Measurements from ENCODE around the gene RGS8. TPM values are rescaled to one million over a fixed set of nuclear protein-coding genes. Genes with fewer than 3 reads are reported as not detected.

The RGS8 gene
- total RNA-seq, 1 donor = not detected

DNA sequence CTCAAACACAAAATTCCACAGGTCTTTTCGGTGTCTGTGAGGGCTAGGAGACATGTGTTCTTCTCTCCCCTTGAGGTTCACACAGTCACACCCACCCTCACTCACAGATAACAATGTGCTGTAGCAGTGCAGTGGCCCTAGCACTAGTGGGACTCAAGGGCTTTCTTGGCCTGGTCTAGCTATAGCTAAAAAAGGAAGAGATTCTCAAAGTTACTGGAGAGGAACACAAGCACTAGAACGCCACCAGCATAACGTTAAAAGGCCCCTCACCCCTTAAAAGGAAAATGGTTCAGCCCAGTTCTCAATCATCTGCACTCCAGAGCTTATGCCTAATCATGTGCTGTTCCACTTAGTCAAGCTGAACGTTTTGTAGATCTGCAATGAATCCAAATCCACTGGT, 39.5 kb downstream of the RGS8 start:
- H3K4me3 ChIP-seq (ENCODE audit: low read depth, low read length) = no peak overlapping the region
- TF ChIP-seq, protein P1, sequence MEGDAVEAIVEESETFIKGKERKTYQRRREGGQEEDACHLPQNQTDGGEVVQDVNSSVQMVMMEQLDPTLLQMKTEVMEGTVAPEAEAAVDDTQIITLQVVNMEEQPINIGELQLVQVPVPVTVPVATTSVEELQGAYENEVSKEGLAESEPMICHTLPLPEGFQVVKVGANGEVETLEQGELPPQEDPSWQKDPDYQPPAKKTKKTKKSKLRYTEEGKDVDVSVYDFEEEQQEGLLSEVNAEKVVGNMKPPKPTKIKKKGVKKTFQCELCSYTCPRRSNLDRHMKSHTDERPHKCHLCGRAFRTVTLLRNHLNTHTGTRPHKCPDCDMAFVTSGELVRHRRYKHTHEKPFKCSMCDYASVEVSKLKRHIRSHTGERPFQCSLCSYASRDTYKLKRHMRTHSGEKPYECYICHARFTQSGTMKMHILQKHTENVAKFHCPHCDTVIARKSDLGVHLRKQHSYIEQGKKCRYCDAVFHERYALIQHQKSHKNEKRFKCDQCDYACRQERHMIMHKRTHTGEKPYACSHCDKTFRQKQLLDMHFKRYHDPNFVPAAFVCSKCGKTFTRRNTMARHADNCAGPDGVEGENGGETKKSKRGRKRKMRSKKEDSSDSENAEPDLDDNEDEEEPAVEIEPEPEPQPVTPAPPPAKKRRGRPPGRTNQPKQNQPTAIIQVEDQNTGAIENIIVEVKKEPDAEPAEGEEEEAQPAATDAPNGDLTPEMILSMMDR (IDR thresholded peaks at IDR 0.05; ENCODE audit: insufficient read depth, low read length) = no peak
- no peak for DNase-seq (ENCODE audit: low read depth)

DNA sequence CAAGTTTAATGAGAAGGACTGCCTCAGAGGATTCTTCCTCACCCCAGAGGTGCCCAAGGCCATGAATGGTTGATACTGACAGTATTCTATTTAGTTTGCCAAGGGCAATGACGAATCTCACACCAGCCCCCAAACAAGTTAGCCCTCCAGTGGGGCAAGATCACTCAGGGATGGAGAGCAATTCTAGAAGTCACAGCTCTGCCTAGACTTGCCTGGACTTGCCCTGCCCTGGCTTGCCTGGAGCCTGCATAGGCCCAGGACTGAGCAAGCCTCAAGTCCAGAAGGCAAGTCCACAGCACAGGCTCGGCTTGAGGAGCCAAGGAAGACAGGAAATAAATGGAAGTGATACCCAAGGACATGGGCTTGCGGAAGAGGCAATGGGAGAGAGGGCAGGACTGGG, 40.7 kb downstream of the RGS8 start:
- no peak for DNase-seq (ENCODE audit: low read depth)
- TF ChIP-seq, protein P1 (IDR thresholded peaks at IDR 0.05; ENCODE audit: insufficient read depth, low read length) = no peak
- no peak overlapping the region for H3K4me3 ChIP-seq (ENCODE audit: low read depth, low read length)

DNA sequence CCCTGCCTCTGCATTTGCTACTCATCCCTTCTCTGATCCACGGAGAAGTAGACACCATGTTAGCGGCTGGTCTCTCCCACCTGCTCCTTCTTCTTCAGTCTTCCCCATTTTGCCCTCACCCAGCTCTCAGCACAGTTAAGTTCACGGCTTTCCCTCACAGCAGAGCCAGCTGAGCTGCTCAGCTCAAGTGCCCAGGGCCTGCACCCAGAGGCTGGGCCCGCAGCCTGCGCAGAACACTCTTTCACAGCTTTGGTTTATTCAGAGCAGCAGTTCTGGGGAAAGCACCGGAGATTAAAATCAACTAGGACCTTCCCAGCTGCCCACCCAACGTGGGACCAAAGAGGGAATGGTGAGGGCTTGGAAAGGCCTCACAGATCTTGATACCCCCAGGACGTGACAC, 41.9 kb downstream of the RGS8 start:
- TF ChIP-seq, protein P1 (IDR thresholded peaks at IDR 0.05; ENCODE audit: insufficient read depth, low read length) = no peak
- DNase-seq (ENCODE audit: low read depth) = no peak
- no peak overlapping the region for H3K4me3 ChIP-seq (ENCODE audit: low read depth, low read length)

GRCh38 chr1:182641561-182641960, 42.8 kb downstream of the RGS8 start:
- no peak for DNase-seq (ENCODE audit: low read depth)
- H3K4me3 ChIP-seq (ENCODE audit: low read depth, low read length) = no peak overlapping the region
- TF ChIP-seq, protein P1 (IDR thresholded peaks at IDR 0.05; ENCODE audit: insufficient read depth, low read length) = no peak

DNA sequence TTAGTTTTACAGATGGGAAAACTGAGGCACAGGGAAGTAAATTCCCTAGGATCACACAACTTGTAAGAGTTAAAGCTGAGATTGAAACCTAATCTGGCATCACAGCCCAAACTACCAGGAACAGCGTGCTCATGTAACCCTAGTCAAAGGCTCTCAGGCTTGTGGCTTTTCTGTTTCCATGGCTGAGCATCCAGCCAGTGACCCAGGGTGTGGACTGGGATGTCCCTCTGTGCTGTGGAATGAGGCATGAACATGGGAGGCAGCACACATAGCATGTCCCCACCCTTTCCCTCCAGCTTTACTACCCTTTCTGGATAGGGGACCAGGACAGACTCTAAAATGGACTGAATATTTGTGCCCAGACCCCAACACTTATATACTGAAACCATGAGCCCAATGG, 45.1 kb downstream of the RGS8 start:
- TF ChIP-seq, protein P1 (IDR thresholded peaks at IDR 0.05; ENCODE audit: insufficient read depth, low read length) = no peak

GRCh38 chr1:182637769-182638168, 46.6 kb downstream of the RGS8 start:
- H3K4me3 ChIP-seq (ENCODE audit: low read depth, low read length) = no peak overlapping the region
- TF ChIP-seq, protein P1 (IDR thresholded peaks at IDR 0.05; ENCODE audit: insufficient read depth, low read length) = no peak
- no peak for DNase-seq (ENCODE audit: low read depth)

More for the DNA sequence above, 45.1 kb downstream of the RGS8 start:
- DNase-seq (ENCODE audit: low read depth) = no peak
- no peak overlapping the region for H3K4me3 ChIP-seq (ENCODE audit: low read depth, low read length)

GRCh38 chr1:182635871-182636270, 48.5 kb downstream of the RGS8 start:
- H3K4me3 ChIP-seq (ENCODE audit: low read depth, low read length) = no peak overlapping the region
- TF ChIP-seq, protein P1 (IDR thresholded peaks at IDR 0.05; ENCODE audit: insufficient read depth, low read length) = no peak
- DNase-seq (ENCODE audit: low read depth) = no peak
